ENCODE data around the gene GLIS1.

The GLIS1 gene

DNA sequence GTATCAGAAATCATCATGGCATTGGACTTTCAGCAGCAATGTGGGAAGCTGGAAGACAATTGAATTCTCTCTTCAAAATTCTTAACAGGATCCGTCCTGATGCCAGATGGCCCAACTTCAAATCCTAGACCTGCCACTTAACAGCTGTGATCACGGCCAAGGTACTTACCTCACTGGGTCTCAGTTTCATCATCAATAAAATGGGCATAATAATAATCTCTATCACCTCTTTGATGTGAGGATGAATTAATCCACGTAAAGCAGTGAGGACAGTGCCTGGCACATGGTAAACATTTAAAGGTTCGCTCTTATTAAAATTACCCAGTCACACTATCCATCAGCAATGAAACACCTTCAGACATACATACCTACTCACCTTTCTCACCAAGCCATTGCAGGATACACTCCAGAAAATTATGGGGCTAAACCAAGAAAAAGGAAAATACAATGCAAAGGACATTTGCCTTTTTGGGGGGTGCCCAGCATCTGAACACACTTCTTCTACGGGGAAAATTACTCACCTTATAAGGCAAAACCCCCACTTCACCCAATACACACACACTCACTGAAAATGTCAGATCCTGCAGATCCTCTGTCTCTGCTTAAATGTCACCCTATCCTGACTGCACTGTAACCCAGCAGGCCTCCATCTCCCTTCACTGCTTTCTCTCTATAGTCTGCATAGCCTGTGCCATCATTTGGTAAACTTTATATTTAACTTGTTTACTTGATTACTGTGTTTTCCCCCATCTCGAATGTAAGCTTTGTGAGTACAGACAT lies 21.7 kb downstream of the GLIS1 start:
- no peak for DNase-seq

DNA sequence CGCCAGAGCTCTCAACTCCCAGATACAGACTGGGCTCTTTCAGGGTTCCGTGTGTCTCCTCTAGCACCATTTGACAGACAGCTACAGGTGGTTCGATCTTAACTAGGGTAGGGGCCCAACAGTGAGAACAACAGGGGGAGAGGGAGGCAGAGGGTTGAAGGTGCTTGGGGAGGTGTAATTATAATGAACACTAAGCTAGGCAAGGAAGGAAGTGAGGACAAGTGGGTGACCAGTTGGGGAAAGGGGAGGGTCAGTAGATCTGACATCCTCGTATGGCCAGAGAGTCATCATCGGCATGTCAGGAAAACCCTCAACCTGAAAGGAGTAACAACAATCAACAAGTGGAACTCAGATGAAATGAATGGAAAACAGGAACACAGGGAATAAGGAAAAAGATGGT lies 22.8 kb downstream of the GLIS1 start:
- DNase-seq, result no peak

DNA sequence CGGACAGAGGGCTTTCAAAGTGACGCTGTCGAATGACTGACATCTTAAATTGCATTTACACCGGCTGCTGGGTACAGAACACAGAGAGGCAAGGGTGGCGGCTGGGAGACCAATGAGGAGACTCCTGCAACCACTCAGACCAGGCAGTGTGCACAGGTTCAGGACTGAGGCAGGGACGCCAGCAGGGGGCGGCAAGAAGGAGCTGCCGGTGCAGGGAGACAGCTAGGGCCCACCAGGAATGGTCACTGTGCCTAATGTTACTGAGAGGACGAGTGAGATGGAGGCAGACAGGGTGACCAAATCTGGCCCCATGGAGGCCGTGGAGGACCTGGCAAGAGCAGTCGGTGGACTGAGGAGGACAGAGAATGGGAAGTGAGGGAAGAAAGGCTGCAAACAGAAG lies 23.5 kb downstream of the GLIS1 start:
- DNase-seq, result no peak

DNA sequence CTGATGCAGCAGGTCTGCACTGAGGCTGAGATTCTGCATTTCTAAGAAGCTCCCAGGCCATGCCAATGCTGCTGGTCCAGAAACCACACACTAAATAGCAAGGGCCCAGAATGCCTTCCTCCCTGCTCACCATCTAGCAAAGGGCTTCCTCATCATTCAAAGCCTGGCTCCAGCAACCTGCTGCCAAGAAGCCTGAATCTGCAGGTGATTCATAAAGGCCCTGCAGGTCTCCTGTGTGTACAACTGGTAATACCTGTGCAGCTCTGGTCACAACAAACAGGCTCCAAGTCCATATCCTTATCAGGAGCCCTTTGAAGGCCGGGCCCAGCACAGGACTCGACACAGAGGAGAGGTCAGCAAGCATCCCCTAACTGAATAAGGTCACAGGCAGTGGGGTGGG lies 26.7 kb downstream of the GLIS1 start:
- DNase-seq, result no peak

DNA sequence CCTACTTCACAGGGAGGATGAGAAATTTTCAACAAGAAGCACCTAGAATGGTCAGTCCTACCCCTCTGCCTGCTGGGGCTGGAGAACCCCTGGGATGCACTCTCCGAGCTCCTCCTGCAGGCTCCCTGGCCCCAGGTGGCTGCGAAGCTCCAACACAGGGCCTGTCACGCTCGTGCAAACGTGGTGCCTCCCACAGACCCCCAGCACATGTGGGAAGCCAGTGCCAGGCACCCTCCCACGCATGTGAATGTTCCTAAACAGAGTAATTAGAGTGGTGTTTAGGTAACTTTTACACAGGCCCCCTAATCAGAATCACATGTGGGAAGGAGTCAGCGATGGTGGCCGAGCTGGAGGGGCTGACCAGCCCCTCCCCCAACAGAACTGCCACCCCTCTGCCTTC lies 28.4 kb downstream of the GLIS1 start:
- no peak for DNase-seq

DNA sequence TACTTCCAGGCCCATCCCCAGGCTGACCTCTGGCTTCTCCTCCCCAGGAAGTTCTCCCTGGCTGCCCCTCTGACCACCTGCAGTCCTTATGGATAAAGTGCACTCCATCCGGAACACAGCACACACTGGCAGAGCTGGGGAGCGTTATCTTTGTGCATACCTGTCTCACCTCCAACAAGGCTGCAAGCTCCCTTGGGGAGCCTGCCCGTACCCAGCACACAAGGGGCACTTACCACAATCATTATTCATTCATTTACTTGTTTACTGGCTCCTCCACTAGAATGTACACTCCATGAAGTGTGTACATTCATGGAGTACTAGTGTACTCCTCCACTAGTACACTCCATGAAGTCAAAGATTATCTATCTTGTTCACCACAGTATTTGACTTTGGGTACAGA lies 30.3 kb downstream of the GLIS1 start:
- DNase-seq, result no peak

DNA sequence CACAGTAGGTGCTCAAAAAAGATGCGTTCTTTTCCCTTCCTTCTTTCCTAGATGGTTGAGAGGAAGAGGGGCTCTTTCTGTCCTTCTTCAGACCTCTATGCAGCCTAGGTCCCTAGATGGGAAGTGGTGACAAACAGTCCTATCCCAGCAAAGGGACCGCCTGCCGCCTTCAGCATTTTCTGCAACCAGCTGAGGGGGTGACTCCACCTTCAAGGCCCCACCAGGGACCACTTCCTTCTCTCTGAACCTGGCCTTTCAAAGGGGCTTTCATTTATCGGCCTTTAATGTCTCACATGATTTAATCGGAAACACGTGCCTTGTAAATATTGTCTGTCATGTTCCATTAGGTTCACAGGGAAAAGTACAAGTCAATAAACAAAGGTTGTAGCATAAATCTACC lies 32.6 kb downstream of the GLIS1 start:
- DNase-seq, result no peak

DNA sequence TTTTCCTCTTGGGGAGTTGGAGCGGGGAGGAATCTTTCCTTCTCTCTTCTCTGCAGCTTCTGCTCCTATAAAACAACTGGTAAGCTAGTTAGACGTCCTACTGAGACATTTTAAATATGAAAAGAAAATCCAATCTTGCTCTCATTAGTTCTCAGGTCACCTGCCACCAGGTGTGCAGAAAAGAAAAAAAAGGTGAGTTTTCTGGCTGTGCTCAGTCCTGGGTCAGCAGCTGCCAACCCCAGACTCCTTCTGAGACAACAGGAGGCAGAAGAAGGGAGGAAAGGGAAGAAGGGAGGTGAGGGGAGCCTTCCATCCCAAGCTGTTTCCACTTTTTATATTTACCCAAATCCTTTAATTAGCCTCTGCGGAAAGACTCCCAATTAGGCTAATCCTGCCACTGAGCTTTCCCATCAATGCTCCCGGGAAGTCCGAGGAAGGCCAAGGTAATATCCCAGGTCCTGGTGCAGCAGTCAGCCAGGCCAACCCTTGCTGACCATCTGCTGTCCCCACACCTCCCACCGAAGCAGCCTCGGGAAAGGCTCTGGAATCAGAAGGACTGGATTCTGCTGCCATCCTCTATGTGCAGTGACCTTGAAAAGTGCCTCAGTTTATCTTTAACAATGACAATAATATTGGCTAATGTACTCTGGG lies 33.4 kb downstream of the GLIS1 start:
- no peak for DNase-seq

DNA sequence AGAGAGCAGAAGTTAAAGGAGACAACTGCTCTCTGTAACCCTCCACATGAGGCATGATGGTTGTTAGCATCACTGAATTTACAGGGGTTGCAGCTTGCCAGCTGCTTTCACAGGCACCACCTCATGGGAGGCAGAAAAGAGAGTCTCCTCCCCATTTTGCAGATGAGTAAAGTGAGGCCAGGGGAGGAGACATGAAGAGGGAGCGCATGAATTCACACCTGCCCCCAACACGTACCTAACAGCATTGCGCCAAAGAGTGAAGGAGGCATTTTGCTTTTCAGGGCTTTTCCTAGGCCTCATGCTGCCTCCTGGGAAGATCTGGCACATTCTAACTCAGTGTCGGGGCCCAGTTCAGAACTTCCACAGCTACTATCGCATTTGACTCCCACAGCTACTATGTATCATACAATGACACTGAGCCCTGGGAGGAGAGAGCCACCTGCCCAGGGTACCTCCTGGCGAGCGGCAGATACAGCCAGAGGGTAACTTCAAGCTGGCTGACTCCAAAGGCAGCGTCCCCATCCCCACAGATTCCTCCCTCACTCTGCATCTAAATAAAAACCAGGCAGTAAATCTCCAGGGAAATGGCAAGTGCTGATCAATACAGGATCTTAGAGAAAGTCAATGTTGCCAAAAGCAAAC lies 34.0 kb downstream of the GLIS1 start:
- DNase-seq, result no peak

DNA sequence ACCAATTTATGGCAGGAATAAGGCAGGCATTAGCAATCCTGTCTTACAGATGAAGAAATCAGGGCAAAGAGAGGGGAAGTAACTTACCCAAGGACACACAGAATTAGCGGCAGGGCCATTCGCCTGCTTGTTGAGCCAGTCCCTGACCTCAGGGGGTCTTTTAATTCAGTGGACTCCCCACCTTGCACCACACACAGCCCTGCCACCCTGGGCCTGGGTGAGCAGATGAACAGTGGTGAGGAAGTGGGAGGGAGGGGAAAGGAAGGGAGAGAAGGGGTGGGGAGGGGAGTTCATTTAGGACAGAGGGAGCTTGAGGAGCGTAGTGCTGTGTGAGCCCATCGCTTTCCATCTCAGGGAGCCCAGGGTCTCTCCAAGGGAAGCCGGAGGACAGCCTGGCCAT lies 34.7 kb downstream of the GLIS1 start:
- no peak for DNase-seq

DNA sequence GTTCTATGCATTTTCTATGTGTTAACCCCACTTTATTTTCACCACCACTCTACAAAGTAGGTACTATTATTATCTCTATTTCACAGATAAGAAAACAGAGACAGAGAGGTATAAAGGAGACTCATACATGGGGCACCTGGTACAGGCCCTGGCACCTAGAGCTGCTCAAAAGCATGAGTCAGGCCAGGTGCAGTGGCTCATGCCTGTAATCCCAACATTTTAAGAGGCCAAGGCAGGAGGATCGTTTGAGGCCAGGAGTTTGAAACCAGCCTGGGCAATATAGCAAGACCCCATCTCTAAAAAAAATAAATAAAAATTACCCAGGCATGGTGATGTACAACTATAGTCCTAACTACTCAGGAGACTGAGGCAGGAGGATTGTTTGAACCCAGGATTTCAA lies 35.8 kb downstream of the GLIS1 start:
- DNase-seq, result no peak

DNA sequence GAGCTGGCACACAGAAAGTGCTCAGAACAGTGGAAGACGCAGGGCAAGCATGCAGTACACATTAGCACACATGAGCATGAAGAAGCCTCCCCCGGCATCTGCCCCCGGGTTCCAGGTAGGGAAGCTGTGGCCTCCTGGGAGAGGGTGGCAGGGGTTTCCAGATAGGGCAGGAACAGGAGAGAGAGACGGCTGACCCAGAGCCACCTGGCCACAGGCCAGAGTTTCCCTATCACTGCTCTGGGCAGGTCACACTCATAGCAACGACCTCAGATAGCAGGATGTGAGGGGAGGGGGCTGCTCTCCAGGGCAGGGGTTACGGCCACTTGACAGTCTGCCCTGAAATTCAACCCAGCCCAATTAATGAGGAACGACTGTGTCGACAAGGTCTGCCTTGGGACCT lies 36.6 kb downstream of the GLIS1 start:
- no peak for DNase-seq

DNA sequence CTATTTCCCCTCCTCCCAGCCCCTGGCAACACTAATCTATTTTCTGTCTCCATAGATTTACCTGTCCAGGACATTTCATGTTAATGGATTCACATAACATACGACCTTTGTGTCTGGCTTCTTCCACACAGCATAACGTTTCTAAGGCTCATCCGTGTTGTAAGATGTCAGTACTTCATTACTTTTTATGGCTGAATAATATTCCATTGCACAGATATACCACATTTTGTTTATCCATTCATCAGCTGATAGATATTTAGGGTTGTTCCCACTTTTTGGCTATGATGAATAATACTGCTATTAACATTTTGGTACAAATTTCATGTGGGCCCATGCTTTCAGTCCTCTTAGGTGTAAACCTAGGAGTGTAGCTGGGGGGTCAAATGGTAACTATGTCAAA lies 38.2 kb downstream of the GLIS1 start:
- no peak for DNase-seq

DNA sequence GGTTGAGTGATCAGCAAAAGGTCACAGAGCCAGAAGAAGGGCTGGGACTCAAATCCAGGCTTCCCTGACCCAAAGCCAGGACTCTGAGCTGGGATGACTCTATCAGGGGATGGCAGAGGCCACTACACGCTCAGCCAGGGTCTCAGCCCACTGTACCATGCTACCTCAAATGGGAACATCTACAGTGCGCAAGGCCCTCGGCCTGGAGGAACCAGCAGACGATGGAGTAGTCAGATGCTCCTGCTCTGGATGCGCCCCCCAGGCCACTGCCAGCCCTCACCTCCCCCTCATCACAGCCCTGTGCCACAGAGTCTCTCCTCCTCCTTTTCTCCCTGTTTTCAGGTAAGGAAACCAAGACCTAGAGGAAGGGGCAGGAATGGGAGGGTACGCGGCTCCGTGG lies 39.0 kb downstream of the GLIS1 start:
- no peak for DNase-seq

DNA sequence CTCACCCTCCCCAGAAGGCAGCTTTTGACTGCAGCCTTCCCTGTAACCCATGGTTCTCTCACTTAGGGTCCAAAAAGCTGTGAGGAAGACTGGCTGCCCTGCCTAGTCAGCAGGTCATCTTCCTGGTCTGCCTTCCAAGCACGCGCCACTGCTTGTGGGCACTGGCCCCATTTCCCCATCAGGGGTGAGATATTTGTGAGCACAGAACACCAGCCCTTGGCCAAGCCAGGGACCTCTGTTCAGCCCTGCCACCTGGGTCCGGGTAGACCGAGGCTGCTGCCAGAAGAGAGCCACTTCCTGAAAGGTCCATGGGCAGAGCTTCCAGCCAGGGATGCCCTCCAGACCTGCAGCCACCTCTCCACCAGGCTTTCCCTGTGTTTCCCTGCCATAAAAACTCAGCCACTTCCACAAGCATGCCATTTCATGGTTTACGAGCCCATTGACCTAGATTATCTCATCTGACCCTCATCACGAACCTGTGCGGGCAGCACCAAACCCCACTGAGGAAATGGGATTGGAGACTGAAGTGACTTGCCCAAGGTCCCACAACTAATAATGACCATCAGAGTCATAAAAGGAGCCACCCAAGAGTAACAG lies 40.5 kb downstream of the GLIS1 start:
- DNase-seq, result no peak

DNA sequence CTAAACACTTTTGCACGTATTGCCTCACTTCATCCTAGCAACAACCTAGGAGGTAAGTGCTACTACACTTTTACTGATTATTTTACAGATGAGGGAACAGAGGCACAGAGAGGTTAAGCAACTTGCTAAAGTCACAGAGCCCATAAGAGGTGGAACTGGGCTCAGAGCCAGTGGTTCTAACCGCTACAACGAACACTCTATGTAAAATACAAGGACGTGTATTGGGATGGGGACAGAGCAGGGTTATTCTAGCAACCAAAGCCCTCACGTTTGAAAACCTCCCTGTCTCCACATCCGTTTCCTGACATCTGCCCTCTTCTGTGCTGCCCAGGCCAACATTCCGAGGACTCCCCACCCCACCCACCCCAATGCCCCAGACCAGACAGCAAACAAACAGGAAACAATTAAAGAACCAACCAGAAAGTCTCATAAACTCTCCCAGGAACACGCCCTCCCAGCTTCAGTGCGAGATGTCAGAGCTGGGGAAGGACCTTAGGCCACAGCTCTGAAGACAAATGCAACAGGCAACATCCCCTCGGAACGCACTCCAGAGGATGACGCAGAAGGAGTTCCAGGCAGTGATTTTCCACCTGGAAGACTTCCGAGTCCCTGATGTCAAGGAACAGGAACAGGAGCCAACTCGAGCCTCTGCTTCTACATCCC lies 41.1 kb downstream of the GLIS1 start:
- DNase-seq, result no peak

DNA sequence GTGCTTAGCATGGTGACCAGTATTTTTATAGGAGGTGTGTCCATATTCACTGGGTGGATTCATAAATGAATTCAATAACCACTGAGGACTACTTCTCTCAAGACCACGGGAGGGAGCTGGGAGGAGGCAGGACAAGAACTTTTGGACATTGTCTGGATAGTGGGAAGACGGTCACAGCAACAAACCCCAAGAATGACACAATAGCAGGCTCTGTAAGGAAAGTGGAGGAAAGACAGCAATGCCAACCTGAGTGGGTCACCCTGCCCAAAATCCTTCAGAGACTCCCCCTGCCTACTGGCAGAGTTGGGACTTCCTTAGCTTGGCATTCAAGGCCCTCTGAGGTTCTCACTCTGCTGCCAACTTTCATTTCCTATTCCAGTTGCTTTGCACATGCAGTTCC lies 42.0 kb downstream of the GLIS1 start:
- no peak for DNase-seq

DNA sequence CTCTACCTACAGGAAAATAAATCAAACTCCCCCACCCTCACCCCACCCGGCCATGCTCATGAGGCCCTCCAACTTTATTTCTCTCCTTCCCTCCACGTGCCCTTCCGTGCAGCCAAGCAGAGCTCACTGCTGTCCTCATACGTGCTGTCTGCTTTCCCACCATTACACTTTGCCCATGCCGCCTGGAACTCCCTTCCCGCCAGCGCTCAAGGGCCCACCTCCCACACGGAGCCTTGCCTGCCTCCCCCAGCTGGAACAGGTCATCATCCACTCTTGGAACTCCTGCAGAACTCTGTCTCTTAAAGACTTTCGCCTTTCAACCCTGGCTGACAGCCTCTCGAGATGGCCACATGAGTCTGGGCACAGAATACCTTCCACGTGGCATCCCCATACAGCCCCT lies 42.4 kb downstream of the GLIS1 start:
- DNase-seq, result no peak

DNA sequence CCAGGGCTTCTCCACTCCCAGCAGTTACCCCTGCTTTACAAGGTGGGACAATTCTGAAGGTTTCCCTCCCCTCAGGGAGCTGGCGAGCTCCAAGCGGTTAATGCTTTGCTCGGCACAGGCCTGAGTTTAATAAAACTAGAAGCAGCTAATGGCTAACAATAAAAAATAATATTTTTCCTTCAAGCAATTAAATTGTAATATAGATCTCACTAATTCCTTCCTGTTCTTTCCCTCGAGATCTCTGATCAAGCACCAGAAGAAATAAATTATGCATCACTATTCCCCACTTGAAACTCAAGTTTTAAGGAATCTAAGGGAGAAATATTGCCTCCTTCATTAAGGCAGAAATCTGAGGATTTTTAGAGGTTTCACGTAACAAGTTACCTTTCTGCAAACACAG lies 42.9 kb downstream of the GLIS1 start:
- DNase-seq, result no peak

DNA sequence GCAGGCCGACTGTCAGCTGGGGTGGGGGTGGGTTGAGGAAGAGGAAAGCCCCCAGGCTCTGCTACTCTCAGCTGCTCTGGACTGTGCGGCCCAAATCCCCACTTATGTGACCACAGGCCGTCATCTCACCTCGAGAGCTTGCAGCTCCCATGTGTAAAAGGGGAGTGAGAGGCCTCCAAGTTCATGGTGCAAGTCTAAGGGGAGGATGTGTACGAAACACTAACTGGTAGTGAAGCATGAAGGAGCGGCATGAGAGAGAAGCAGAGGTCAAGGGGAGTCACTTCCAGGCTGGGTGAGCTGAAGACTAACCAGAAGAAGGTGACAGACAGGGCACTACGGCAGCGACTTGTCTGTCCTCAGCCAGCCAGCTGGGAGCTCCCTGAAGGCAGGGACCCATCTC lies 43.8 kb downstream of the GLIS1 start:
- no peak for DNase-seq

DNA sequence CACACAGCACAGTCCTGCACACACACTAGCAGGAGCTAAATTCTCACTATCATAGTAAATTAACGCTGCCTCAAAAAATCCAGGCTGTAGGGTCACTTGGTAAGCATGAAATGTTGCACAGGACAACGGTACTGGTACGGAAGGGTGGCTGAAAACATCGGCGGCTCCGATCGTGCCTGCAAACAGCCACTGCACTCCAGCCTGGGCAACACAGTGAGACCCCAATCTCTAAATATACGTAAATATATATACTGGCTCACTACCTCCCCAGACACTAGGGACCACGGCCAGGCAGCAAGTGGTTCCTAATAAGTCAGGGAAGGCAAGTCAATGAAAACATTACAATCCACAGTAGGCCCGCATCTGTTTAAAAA lies 44.3 kb downstream of the GLIS1 start:
- no peak for DNase-seq

DNA sequence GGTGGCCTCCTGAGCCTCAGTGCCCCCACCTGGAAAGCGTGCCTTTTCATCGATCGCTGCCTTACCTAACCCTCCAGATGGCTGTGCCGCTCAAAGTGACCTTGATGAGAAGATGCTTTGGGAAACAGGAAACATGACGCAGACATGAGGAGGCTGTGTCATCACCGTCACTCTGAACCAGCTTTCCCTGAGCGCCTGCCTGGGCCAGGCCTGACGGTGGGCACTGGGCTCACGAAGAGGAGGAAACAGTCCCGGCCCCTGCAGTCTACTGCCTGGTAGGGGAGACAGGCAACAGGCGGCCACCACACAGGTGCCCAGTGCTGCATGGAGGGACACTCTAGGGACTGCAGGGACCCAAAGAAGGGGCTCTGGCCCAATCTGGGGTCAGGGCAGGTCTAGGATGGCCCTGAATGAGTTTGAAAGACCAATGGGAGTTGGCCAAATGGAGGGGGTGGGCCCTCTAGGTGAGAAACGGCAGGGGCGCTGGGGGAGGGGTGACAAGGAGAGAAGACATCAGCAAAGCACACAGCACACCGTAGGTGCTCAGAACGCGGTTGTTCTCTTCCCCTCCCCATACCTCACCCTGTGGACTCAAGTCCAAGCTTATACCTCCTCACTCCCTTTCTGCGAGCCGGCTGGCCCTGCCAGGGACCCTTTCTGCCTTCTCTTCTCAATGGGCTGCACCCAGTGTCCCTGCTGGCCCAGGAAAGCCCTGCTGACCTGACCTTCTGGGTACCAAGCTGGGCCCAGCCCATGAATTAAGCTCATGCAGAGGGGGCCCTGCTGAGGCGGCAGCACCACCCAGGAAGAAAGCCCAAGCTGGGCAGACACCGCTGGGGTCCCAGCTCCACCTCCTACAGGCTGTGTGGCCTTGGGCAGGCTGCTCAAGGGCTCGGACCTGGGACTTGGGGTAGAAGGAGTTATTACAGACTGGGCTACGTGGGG lies 44.9 kb downstream of the GLIS1 start:
- DNase-seq, result no peak

Data from activated CD4-positive, CD25-positive, alpha-beta regulatory T cell (primary cell).